ENCODE results near the gene AP2B1.

Gene AP2B1

DNA sequence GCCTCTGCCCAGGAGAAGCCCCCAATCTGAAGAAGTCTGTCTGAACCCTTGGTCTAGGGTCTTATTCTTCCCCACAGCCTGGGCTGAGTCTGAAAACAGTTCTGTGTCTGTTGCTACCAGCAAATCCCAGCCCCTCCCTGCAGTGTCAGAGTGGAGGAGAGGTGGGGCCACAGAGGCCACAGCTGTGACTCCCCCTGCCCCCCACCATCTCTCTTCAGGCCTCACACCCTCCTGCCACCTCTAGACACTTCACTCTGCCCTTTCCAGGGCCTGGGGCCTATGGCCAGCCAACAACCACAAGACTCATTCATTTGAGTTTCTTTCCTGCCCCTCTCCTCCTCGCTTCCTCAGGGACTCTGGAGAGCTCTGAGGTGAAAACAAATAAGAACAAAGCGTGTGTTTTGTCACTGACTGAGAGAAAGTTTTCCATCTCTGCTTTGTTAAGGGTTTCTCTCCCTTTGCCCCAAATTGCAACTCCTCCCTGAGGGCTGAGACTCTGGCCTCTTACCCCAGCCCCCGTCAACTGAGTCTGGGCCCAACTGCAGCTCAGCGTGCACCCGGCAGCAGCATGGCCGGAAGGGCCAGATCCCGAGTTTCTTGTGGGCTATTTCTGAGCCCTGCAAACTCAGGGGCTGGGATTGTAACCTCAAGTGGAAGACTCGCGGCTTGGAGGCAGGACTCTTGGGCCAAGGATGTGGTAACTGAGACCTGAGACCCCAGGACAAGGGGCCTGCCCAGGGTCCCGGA is 186.7 kb downstream of the AP2B1 start:
- no peak for DNase-seq (ENCODE audit: low spot score)

DNA sequence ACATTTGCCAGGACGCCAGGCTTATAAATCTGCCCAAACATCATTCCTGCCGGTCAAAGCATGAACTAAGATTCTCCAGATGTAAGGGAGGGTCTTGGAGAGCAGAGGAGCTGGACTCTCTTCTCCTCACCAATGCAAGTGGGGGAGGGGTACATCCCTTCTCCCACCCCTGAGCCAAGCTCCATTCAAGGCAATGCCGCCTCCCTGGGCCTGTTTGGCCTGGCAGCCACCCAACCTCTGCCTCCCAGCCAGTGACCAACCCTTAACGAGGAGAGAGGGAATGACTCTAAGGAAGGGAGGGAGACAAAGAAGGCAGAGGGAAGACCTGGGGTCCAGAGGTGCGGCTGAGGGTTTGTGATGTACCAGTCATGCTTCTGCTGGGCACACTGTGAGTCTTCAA is 187.4 kb downstream of the AP2B1 start:
- no peak for DNase-seq (ENCODE audit: low spot score)

DNA sequence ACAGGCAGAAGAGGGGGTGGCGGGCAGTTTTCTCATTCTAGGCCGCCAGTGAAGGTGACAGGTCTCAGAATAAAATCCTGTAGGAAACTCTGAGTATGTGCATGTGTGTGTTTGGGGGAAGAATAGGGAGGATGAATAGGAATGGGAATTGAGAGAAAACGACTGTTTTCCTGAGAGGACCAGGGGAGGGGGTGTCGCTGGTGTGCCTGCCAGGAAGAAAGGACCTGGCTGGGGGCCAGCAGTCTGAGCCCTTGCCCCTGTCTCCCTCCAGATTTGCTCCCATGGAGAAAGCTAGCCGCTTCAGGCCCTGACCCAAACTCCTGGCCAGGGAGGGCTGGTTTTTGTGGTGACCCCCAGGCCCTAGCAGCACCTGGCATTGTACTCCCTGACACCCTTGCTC is 187.9 kb downstream of the AP2B1 start:
- DNase-seq (ENCODE audit: low spot score) = no peak

DNA sequence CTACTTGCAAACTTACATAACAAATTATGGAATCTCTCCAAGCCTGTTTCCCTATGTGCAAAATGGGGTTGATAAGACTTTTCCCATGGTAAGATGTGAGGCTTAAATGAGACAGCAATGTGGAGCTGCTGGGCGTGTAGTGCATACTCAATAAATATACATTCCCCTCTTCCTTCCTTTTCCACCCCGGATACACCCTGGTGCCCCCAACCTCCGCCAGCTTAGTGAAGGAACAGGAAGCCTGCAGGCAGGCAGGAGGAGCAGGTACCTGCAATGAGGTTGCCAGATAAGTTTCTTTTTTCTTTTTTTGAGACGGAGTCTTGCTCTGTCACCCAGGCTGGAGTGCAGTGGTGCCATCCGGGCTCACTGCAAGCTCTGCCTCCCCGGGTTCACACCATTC is 188.5 kb downstream of the AP2B1 start:
- no peak for DNase-seq (ENCODE audit: low spot score)
